Fibroblast of skin of right quadriceps (primary cell): Measurements from ENCODE around the gene CHERP.

Experiments
- DNase-seq: peaks from one replicate; pipeline ENCODE4 v3.0.0-alpha.2; 2013

Gene CHERP

DNA sequence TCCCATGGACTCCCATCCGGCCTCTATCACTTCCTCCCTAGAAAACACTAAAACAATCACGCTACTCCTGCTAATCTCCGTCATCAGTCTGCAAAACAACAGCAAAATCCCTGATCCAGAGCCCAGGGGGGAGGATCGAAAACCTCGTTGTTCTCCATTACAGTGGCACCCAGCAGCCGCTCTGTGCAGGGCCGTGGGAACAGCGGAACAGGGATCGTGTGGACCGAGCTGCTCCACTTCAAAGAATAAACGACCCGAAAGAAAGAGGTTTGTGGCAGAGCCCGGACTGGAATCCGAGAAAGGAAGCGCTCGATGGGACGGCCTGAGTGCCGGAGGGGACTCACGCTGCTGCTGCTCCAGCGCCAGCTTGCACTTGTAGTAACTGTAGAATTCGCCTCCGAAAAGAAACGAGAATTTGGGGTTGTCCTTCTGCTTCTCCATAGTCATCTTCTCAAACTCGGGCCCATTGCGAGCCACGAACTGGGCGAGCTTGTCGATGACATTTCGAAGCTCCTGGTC, 652 bp downstream of the CHERP start:
- DNase-seq, result no peak

- DNase-seq, result no peak
Measured at GRCh38 chr19:16540948-16541347, 1.3 kb downstream of the CHERP start.

GRCh38 chr19:16537111-16537510, 5.1 kb downstream of the CHERP start:
- DNase-seq, result no peak

DNA sequence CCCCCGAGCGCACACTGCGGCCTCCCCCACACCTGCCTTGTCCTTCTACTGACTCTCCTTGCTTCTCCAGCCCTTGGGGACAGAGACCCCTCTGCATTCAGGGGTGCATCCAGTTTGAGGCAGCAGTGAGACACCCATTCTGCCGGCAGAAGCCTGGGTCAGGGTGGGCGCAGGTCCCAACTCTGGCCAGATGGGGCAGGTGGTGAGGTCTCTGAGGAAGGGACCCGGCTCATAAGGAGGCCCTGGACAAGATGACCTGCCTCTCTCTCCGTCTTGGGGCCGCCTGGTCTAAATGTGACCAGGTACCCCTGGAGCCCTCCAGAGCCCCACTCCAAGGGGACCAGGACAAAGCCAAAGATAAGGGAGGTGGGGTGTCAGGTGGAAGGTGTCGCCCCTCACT, 6.1 kb downstream of the CHERP start:
- no peak for DNase-seq

DNA sequence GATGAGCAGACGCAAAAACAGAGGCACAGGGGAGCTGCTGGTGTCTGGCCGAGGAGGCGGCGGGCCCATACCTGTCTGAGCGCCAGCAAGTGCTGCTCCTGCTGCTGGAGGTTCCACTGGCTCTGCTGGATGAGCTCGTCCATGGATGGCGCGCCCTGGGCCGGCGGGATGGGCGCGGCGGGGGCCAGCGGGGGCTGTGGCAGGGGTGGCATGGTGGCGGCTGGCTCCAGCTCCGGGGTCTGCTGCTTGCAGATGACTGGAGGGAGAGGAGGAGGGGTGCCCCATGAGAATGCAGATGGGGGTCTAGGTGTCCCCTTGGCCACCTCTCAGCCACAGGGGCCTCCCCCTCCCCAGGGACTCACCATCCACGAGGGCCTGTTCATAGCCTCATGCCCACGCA, 6.9 kb downstream of the CHERP start:
- DNase-seq, result no peak

- DNase-seq, result no peak
Measured at GRCh38 chr19:16532440-16533234, 9.6 kb downstream of the CHERP start.

GRCh38 chr19:16531380-16531669, 10.9 kb downstream of the CHERP start:
- DNase-seq, result no peak

- no peak for DNase-seq
Measured at GRCh38 chr19:16530540-16531379, 11.5 kb downstream of the CHERP start.

- DNase-seq, result no peak
Measured at GRCh38 chr19:16529466-16530144, 12.6 kb downstream of the CHERP start.

DNA sequence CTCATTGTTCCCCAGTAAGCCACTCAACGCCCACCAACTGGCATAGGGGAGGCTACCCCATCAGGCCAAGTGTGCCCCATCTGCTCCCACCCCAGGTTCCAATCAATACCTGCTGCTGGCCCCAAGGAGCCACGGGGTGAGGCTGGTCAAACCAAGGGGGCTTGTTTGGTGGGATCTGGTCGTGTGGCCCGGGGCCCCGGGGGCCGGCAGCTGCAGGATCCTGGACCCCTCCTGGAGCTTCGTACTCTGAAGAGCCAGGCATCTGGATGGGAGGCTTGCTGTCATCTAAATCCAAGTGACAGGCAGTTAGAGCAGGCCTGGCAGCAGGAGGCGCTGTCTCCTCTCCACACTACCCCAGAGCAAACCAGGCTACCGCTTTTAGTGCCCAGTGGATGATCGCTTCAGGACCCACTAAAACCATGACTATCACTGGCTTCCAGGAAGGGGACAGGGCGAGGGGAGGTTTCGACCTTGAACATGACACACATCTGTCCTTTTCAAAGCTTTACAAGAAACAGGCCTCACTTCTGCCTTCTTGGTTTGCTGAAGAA, 14.2 kb downstream of the CHERP start:
- no peak for DNase-seq

DNA sequence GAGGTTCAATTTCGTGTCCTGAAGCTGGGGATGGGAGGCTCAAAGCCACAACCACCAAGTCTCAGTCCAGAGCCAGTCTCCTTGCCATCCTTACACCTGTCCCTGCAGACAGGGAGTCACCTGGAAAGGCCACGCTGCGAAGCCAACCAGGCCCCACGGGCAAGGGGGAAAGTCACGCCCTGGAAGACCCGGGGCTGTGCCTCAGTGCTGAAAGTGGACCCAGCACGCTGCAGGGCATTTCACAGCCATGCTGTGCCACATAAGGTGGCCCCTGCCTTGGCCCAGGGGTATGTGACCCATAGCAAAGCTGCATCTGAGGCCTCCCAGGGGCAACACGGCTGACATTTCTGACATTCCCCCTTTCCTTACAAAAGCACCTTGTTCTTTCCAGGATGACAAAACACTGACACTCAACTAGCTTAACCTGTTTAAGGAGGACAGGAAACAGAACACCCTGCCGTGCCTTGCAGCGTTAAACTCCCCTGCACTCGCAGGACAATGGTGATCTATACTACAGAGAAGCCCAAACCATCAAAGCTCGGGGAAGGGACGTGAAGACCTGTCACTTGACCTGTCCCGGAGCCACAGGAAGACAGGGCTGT, 14.8 kb downstream of the CHERP start:
- no peak for DNase-seq

GRCh38 chr19:16525751-16526481, 16.3 kb downstream of the CHERP start:
- DNase-seq, result no peak

- no peak for DNase-seq
Measured at GRCh38 chr19:16524991-16525734, 17.1 kb downstream of the CHERP start.

DNA sequence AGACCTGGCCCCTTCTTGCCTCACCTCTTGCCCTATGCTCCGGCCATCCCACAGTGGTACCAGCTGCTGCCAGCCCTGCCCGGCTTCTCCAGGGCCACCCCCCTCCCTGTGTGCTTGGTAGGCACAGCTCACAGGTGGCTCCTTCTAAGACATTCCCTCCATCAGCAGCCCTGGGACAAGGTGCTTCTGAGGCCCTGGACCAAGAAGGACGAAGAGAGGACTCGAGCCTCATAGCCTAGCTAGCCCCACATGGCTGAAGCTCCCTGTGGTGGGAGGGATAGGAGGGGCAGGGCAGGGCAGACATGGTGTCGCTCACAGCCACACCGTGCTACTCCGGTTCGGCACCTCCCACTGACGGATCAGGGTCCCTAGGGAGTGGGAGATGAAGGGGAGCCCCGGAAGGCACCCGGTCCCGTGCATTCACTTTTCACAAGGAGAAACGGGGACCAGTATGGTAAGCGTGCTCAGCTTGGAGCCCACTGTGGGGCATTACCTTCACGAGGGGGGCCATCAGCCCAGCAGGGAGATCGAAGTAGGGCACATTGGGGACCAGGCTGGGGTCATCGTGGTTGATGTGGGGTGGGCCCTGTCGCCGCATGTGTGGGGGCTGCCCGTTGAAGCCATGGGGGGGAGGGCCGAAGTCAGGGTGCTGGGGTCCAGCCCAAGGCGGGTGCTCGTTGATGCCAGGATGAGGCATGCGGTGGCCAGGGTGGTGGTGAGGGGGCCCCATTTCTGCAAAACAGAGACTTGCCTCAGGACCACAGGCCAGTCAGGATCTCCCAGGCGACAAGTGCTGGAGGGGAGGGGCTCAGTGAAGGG, 19.5 kb downstream of the CHERP start:
- DNase-seq, result no peak

- no peak for DNase-seq
Measured at GRCh38 chr19:16521715-16522289, 20.4 kb downstream of the CHERP start.

- DNase-seq, result no peak
Measured at GRCh38 chr19:16520986-16521624, 21.1 kb downstream of the CHERP start.

GRCh38 chr19:16520074-16520973, 21.9 kb downstream of the CHERP start:
- no peak for DNase-seq

DNA sequence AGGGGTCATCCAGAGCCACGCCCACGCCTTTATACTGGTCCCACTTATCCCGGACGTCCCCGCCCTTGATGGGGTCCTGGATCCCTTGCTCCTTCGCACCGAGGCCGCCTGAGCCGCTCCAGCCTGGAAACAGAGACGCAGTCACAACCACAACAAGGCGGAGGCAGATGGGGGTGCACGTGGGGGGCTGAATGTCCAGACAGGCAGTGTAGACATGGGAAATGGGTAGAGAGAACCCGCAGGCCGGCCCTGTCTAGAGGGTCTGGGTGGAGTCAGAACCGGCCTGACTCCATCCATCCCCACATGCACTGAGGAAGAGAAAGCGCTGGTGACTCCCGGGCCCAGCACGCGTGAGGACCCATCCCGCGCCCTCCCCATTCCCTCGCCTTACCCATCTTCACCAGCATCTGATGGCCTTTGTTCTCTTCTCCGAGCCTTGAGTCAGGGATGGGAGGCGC, 23.0 kb downstream of the CHERP start:
- no peak for DNase-seq
